SW480 (cell line): ENCODE data around the gene POLR2J.

Source experiments
- DNase-seq: peaks from one replicate; pipeline ENCODE4 v3.0.0-alpha.2; 2016; ENCODE audit warnings: low spot score

The POLR2J gene

GRCh38 chr7:102436118-102436517 lies 42.6 kb downstream of the POLR2J start:
- no peak for DNase-seq

GRCh38 chr7:102434039-102434486 lies 44.7 kb downstream of the POLR2J start:
- DNase-seq = no peak

GRCh38 chr7:102433219-102434038 lies 45.3 kb downstream of the POLR2J start, which contains the start of gene ORAI2:
ORAI2 (plus strand) TSS chr7:102433575; CDS start chr7:102438957, 5,382 bp downstream.
- peak; percentile 76 for DNase-seq

- no peak for DNase-seq
These were observed 46.1 kb downstream of the POLR2J start for GRCh38 chr7:102432442-102433218.

GRCh38 chr7:102431617-102432298 lies 47.0 kb downstream of the POLR2J start:
- DNase-seq = peak; percentile 94

- DNase-seq = no peak
These were observed 49.4 kb downstream of the POLR2J start for GRCh38 chr7:102429141-102429899.

- no peak for DNase-seq
These were observed 51.7 kb downstream of the POLR2J start for GRCh38 chr7:102427019-102427405.

GRCh38 chr7:102426268-102427018 lies 52.3 kb downstream of the POLR2J start:
- no peak for DNase-seq

- DNase-seq = no peak
These were observed 53.0 kb downstream of the POLR2J start for GRCh38 chr7:102425639-102426267.

- DNase-seq = no peak
These were observed 53.9 kb downstream of the POLR2J start for GRCh38 chr7:102424787-102425218.

- no peak for DNase-seq
These were observed 54.6 kb downstream of the POLR2J start for GRCh38 chr7:102424129-102424551.
